ENCODE data around the gene RAB5B. TPM values are rescaled to one million over a fixed set of nuclear protein-coding genes. Genes with fewer than 3 reads are reported as not detected.

Gene RAB5B
- total and polyA plus RNA-seq, 10 of the 15 experiments (the other 5 are each of a cell fraction or from before 2014, with no cell fraction given): 7.5 to 149 (median 37.8) TPM

- TF ChIP-seq IRF5 (IDR thresholded peaks at IDR 0.05; ENCODE audit: borderline replicate concordance): no peak
- TF ChIP-seq MYB (IDR thresholded peaks at IDR 0.05; ENCODE audit: borderline replicate concordance, low read depth, low read length): no peak
- no peak for TF ChIP-seq MEF2A (IDR thresholded peaks at IDR 0.05; ENCODE audit: insufficient read depth, low read depth, low read length)
- TF ChIP-seq JUNB (IDR thresholded peaks at IDR 0.05): no peak
- TF ChIP-seq ZBTB4 (CRISPR knock-in tag; IDR thresholded peaks at IDR 0.05): no peak
- TF ChIP-seq RAD21 (IDR thresholded peaks at IDR 0.05; ENCODE audit: insufficient read depth, low read depth, low read length): no peak
- TF ChIP-seq, protein P1, sequence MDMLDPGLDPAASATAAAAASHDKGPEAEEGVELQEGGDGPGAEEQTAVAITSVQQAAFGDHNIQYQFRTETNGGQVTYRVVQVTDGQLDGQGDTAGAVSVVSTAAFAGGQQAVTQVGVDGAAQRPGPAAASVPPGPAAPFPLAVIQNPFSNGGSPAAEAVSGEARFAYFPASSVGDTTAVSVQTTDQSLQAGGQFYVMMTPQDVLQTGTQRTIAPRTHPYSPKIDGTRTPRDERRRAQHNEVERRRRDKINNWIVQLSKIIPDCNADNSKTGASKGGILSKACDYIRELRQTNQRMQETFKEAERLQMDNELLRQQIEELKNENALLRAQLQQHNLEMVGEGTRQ (IDR thresholded peaks at IDR 0.05; ENCODE audit: borderline replicate concordance, low read depth, low read length): no peak
- no peak for TF ChIP-seq DPF2 (IDR thresholded peaks at IDR 0.05)
- TF ChIP-seq GATAD2B (conservative IDR thresholded peaks at IDR 0.05; ENCODE audit: low read depth): no peak
- TF ChIP-seq NBN (IDR thresholded peaks at IDR 0.05): no peak
- no peak for TF ChIP-seq CBX5 (IDR thresholded peaks at IDR 0.05; ENCODE audit: low read depth)
These were observed 19.5 kb downstream of the RAB5B start (continued) for GRCh38 chr12:55993230-55993853.
